Measurements from ENCODE around the gene C1orf159. TPM values are rescaled to one million over a fixed set of nuclear protein-coding genes. Genes with fewer than 3 reads are reported as not detected.

The C1orf159 gene
- total and polyA plus RNA-seq, 2 experiments from 2014 or later = 9.6 to 21.5 TPM

GRCh38 chr1:1161078-1161682, 45.3 kb upstream of the C1orf159 start:
- Histone ChIP-seq H3K4me3 (no peak overlapping the region), H3K79me2 (replicated peaks; ENCODE audit: insufficient read depth) (peaks cover 11% of the 10 kb centered on the region; the same call in 1 of the 2 replicates), H3K9me2 (ENCODE audit: insufficient read depth) (no peaks in the 10 kb centered on the region), H3K4me2 (no peak overlapping the region), H3K4me1 (ENCODE audit: insufficient read depth) (peaks cover 14% of the 10 kb centered on the region; the same call in 1 of the 2 replicates), H3F3A (replicated peaks; ENCODE audit: low read depth) (0 out of 2 replicates have a peak, but pooled peaks cover 14% of the 10 kb centered on the region), H3K27ac (ENCODE audit: low read depth) (no peak overlapping the region), H2AFZ (no peak overlapping the region), H3K36me3 (ENCODE audit: insufficient read depth) (no peaks in the 10 kb centered on the region), H3K27me3 (ENCODE audit: insufficient read depth) (no peaks in the 10 kb centered on the region), H4K20me1 (replicated peaks; ENCODE audit: insufficient read depth) (no peaks in the 10 kb centered on the region)
- no peak for DNase-seq (ENCODE audit: low spot score)
- Mint-ChIP-seq H3K9me3 (no peaks in the 10 kb centered on the region), H3K4me3 (no peak overlapping the region), H3K27ac (no peak overlapping the region), H3K36me3 (ENCODE audit: low read depth) (peaks cover 2% of the 10 kb centered on the region; the same call in 1 of the 3 replicates), H3K27me3 (ENCODE audit: insufficient read depth, low read depth, poor library complexity) (peaks cover 30% of the 10 kb centered on the region), H3K4me1 (peaks cover 14% of the 10 kb centered on the region)
- TF ChIP-seq EZH2 (IDR thresholded peaks at IDR 0.05; ENCODE audit: low read depth, unreplicated experiment) (no peak), ZNF331 (CRISPR knock-in tag; IDR thresholded peaks at IDR 0.05; ENCODE audit: low read depth) (no peak), NANOG (IDR thresholded peaks at IDR 0.05; ENCODE audit: borderline replicate concordance) (no peak), POLR2AphosphoS5 (IDR thresholded peaks at IDR 0.05; ENCODE audit: low read depth) (no peak)
- TF ChIP-seq, protein P1, sequence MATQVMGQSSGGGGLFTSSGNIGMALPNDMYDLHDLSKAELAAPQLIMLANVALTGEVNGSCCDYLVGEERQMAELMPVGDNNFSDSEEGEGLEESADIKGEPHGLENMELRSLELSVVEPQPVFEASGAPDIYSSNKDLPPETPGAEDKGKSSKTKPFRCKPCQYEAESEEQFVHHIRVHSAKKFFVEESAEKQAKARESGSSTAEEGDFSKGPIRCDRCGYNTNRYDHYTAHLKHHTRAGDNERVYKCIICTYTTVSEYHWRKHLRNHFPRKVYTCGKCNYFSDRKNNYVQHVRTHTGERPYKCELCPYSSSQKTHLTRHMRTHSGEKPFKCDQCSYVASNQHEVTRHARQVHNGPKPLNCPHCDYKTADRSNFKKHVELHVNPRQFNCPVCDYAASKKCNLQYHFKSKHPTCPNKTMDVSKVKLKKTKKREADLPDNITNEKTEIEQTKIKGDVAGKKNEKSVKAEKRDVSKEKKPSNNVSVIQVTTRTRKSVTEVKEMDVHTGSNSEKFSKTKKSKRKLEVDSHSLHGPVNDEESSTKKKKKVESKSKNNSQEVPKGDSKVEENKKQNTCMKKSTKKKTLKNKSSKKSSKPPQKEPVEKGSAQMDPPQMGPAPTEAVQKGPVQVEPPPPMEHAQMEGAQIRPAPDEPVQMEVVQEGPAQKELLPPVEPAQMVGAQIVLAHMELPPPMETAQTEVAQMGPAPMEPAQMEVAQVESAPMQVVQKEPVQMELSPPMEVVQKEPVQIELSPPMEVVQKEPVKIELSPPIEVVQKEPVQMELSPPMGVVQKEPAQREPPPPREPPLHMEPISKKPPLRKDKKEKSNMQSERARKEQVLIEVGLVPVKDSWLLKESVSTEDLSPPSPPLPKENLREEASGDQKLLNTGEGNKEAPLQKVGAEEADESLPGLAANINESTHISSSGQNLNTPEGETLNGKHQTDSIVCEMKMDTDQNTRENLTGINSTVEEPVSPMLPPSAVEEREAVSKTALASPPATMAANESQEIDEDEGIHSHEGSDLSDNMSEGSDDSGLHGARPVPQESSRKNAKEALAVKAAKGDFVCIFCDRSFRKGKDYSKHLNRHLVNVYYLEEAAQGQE (IDR thresholded peaks at IDR 0.05; ENCODE audit: unreplicated experiment) = no peak
- TF ChIP-seq, protein P2, sequence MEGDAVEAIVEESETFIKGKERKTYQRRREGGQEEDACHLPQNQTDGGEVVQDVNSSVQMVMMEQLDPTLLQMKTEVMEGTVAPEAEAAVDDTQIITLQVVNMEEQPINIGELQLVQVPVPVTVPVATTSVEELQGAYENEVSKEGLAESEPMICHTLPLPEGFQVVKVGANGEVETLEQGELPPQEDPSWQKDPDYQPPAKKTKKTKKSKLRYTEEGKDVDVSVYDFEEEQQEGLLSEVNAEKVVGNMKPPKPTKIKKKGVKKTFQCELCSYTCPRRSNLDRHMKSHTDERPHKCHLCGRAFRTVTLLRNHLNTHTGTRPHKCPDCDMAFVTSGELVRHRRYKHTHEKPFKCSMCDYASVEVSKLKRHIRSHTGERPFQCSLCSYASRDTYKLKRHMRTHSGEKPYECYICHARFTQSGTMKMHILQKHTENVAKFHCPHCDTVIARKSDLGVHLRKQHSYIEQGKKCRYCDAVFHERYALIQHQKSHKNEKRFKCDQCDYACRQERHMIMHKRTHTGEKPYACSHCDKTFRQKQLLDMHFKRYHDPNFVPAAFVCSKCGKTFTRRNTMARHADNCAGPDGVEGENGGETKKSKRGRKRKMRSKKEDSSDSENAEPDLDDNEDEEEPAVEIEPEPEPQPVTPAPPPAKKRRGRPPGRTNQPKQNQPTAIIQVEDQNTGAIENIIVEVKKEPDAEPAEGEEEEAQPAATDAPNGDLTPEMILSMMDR (conservative IDR thresholded peaks at IDR 0.05; ENCODE audit: low read depth in 2 of 2) = no peak
- ATAC-seq = no peak

- no peaks in the 10 kb centered on the region for H3K36me3 ChIP-seq (ENCODE audit: insufficient read depth)
- peaks cover 3% of the 10 kb centered on the region; the same call in 1 of the 3 replicates for H3K9me3 Mint-ChIP-seq
- H3K4me3 Mint-ChIP-seq = no peak overlapping the region
- DNase-seq (ENCODE audit: low spot score) (no peak), ATAC-seq (no peak)
- H3K4me2 ChIP-seq = no peak overlapping the region
- no peaks in the 10 kb centered on the region for H4K20me1 ChIP-seq (replicated peaks; ENCODE audit: insufficient read depth)
- no peaks in the 10 kb centered on the region for H3K27me3 ChIP-seq (ENCODE audit: insufficient read depth)
- H3K27me3 Mint-ChIP-seq (ENCODE audit: insufficient read depth, low read depth, poor library complexity) = peaks cover 28% of the 10 kb centered on the region
- H3K4me1 ChIP-seq (ENCODE audit: insufficient read depth) = peaks cover 14% of the 10 kb centered on the region; the same call in 1 of the 2 replicates
- no peak overlapping the region for H3K27ac ChIP-seq (ENCODE audit: low read depth)
- H3K4me3 ChIP-seq = no peak overlapping the region
- H3K27ac Mint-ChIP-seq = no peak overlapping the region
- H2AFZ ChIP-seq = no peak overlapping the region
- 0 out of 2 replicates have a peak, but pooled peaks cover 10% of the 10 kb centered on the region for H3F3A ChIP-seq (replicated peaks; ENCODE audit: low read depth)
- H3K79me2 ChIP-seq (replicated peaks; ENCODE audit: insufficient read depth) = peaks cover 6% of the 10 kb centered on the region; the same call in 1 of the 2 replicates
- H3K4me1 Mint-ChIP-seq = peaks cover 10% of the 10 kb centered on the region
- peaks cover 3% of the 10 kb centered on the region; the same call in 2 of the 3 replicates for H3K36me3 Mint-ChIP-seq (ENCODE audit: low read depth)
- H3K9me2 ChIP-seq (ENCODE audit: insufficient read depth) = no peaks in the 10 kb centered on the region
- TF ChIP-seq, protein P3, sequence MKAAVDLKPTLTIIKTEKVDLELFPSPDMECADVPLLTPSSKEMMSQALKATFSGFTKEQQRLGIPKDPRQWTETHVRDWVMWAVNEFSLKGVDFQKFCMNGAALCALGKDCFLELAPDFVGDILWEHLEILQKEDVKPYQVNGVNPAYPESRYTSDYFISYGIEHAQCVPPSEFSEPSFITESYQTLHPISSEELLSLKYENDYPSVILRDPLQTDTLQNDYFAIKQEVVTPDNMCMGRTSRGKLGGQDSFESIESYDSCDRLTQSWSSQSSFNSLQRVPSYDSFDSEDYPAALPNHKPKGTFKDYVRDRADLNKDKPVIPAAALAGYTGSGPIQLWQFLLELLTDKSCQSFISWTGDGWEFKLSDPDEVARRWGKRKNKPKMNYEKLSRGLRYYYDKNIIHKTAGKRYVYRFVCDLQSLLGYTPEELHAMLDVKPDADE (IDR thresholded peaks at IDR 0.05) = no peak
- no peak for TF ChIP-seq NANOG (IDR thresholded peaks at IDR 0.05; ENCODE audit: borderline replicate concordance)
- TF ChIP-seq CREB1 (CRISPR knock-in tag; IDR thresholded peaks at IDR 0.05; ENCODE audit: low read depth) = no peak
- no peak for TF ChIP-seq EZH2phosphoT487 (IDR thresholded peaks at IDR 0.05; ENCODE audit: unreplicated experiment)
- no peak for TF ChIP-seq JUNB (IDR thresholded peaks at IDR 0.05; ENCODE audit: unreplicated experiment)
These were observed 44.5 kb upstream of the C1orf159 start for GRCh38 chr1:1160281-1160930.
